T-helper 17 cell (primary cell): ENCODE data around the gene WBP1. TPM values are rescaled to one million over a fixed set of nuclear protein-coding genes. Genes with fewer than 3 reads are reported as not detected.
"Not testable (repeated sequence)": the region's sequence is repeated elsewhere in the genome, so short reads cannot be mapped to it uniquely, and the experiment has no call there.

ENCODE experiments used
- ATAC-seq: fragments of 150-1000 bp; cut with Tn5 transposase; 2 replicates; pipeline ENCODE4 v1.10.0; 2021; ENCODE audit warnings: mild to moderate bottlenecking, moderate library complexity
- DNase-seq, 3 donors: peaks; one replicate each; pipeline versions ENCODE4 v3.0.0 to v3.0.0-alpha.2; 2020 to 2021
- H3K9me3 ChIP-seq: one replicate; pipeline ENCODE4 v1.7.0; 2013; ENCODE audit warnings: low read length, mild to moderate bottlenecking; ENCODE audit not compliant: control insufficient read depth, poor library complexity, severe bottlenecking
- H3K27ac Mint-ChIP-seq: one replicate; pipeline ENCODE4 v1.8.0; 2022; ENCODE audit warnings: mild to moderate bottlenecking, moderate library complexity, mixed read lengths
- H3K27me3 Mint-ChIP-seq: one replicate; pipeline ENCODE4 v1.8.0; 2022; ENCODE audit warnings: mixed read lengths
- H3K36me3 Mint-ChIP-seq: one replicate; pipeline ENCODE4 v1.8.0; 2022; ENCODE audit warnings: low read depth, mixed read lengths
- H3K4me1 Mint-ChIP-seq: one replicate; pipeline ENCODE4 v1.8.0; 2022; ENCODE audit warnings: mild to moderate bottlenecking, mixed read lengths
- H3K4me3 Mint-ChIP-seq: one replicate; pipeline ENCODE4 v1.8.0; 2022; ENCODE audit warnings: mild to moderate bottlenecking, moderate library complexity, mixed read lengths
- total RNA-seq, 4 donors: library from RNA in 2 of 4; stranded (reverse) in 2 of 4; gene quantifications; one replicate each; pipeline ENCODE4 v1.2.3 and lab custom pipeline; 2022 to 2026

WBP1 gene
- total RNA-seq, 2 donors from 2014 or later = 61.7 to 64.2 TPM

DNA sequence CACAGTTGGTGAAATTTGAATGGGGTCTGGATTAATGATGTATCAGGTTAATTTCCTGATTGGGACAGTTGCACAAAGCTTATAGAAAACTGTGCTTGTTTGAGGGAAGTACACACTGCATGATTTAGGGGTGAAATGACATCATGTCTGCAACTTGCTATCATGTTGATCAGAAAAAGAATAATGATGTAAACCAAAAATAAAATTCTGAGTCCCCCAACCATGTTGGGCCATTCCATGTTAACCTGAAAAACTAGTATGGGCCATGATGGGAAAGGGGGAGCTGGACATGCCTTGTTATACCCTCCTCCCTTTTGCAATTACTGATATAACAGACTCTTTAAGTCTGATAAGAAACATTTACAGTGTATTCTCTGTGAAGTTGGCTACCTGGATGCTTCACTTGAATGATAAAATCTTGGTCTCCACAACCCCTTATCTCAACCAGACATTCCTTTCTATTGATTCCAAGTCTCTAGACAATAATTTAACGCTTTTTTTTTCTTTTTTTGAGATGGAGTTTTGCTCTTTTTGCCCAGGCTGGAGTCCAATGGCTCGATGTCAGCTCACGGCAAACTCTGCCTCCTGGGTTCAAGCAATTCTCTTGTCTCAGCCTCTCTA is 7.6 kb upstream of the WBP1 start:
- H3K9me3 ChIP-seq = no peaks in the 10 kb centered on the region
- H3K36me3 Mint-ChIP-seq = peaks cover 5% of the 10 kb centered on the region
- peaks cover 23% of the 10 kb centered on the region for H3K4me1 Mint-ChIP-seq
- no peak for DNase-seq
- no peak overlapping the region for H3K27ac Mint-ChIP-seq
- ATAC-seq = no peak
- H3K27me3 Mint-ChIP-seq = peaks cover 7% of the 10 kb centered on the region
- H3K4me3 Mint-ChIP-seq = no peak overlapping the region

DNA sequence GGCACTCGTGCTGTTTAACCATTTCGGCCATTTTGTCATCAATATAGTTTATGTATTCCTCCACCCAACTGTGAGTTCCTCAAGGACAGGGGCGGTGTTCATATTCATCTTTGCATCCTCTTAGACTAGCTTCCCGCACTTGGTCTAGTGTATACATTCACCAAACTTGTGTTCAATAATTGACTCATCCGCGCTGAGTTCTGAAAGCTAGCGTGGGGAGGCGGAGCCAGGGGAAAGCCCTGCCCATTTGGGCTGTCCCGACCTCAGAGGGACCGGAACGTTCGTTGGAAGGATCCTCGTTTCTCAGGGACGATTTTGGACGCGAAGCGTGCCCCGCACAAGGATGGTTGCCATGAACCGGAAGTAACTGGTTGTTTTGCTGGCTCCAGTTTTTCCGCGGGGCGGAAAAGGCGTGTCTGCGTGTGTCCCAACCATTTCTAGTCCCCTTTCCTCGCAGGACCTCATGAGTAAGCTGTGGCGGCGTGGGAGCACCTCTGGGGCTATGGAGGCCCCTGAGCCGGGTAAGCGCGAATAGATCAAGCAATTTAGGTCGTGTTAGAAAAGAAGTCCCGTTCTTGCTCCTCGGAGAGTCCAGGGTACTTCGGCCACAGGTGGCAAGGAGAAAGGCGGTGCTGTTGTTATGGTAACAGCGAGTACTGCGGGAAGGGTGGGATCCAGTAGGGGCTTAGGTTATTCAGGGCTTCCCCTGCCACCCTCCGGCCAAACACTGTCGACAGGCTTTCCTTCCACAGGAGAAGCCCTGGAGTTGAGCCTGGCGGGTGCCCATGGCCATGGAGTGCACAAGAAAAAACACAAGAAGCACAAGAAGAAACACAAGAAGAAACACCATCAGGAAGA is 3.4 kb upstream of the WBP1 start, which contains the start of gene INO80B:
Gene INO80B, plus strand, starts transcription at position 434 of the 858 bp plus-strand sequence. Its CDS starts 30 bp downstream, at position 464.
- H3K9me3 ChIP-seq = no peaks in the 10 kb centered on the region
- Mint-ChIP-seq H3K4me3 (peak within 1 kb of the TSS; percentile 100), H3K27me3 (no peaks in the 10 kb centered on the region), H3K36me3 (peaks cover 10% of the 10 kb centered on the region), H3K4me1 (peaks cover 58% of the 10 kb centered on the region), H3K27ac (peak within 1 kb of the TSS; percentile 100)
- DNase-seq = peak; percentile 82 to 95 (median 93)
- peak; percentile 43 for ATAC-seq

DNA sequence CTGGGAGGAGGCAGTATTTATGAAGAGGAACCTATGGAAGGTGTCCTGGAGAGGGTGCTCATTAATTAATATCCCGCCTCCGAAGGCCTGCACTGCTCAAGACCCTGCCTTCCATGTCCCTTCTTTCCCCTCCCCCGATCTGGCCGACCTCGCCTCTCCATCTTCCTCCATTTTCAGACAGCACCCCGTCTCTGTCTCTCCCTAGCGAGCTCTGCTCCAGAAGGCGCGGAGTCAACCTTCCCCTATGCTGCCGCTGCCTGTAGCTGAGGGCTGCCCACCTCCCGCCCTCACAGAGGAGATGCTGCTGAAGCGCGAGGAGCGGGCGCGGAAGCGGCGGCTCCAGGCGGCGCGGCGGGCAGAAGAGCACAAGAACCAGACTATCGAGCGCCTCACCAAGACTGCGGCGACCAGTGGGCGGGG is 1.1 kb upstream of the WBP1 start:
- no peaks in the 10 kb centered on the region for H3K27me3 Mint-ChIP-seq

DNA sequence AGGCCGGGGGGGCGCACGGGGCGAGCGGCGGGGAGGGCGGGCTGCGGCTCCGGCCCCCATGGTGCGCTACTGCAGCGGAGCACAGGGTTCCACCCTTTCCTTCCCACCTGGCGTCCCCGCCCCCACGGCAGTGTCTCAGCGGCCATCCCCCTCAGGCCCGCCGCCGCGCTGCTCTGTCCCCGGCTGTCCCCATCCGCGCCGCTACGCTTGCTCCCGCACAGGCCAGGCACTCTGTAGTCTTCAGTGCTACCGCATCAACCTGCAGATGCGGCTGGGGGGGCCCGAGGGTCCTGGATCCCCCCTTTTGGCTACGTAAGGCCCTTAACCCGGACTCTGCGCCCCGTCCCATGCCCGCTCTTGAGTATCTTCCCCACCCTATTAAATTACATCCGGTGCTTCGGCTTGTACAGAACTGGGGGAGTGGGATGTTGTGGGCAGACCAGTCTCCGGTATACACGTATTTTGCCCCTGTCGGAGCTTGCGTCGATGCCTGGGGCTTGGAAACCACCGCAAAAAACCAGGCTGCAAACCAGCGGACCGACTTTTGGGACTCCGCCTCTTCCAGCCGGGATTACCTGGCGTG is 598 bp upstream of the WBP1 start:
- H3K36me3 Mint-ChIP-seq = peaks cover 10% of the 10 kb centered on the region

More for the DNA sequence above, 1.1 kb upstream of the WBP1 start:
- peaks cover 59% of the 10 kb centered on the region for H3K4me1 Mint-ChIP-seq
- H3K4me3 Mint-ChIP-seq = peak overlapping the region; percentile 100
- no peak for ATAC-seq
- peak overlapping the region; percentile 100 for H3K27ac Mint-ChIP-seq
- no peaks in the 10 kb centered on the region for H3K9me3 ChIP-seq
- DNase-seq = no peak
- peaks cover 10% of the 10 kb centered on the region for H3K36me3 Mint-ChIP-seq

DNA sequence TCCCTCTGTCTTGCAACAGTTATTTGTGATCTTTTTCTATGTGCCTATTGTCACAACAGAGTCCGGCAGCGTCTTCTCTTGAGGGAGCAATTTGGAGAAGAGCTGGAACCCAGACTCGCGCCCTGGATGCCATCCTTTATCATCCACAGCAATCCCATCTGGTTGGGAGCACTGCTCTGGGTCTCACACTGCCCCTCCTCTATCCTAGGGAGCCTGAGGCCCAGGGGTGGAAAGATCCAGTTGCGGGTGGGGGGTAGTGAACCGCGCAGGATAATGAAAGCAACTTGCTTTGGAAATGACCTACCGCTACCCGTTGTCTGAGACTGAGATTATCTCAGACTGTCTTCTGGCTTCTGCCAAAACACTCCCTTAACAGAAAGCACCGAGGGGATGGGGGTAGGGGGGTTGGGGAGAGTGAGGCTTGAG is 713 bp downstream of the WBP1 start:
- DNase-seq (no peak), ATAC-seq (no peak)
- peaks cover 58% of the 10 kb centered on the region for H3K4me1 Mint-ChIP-seq
- H3K9me3 ChIP-seq = no peaks in the 10 kb centered on the region
- H3K4me3 Mint-ChIP-seq = peak overlapping the region; percentile 100
- no peaks in the 10 kb centered on the region for H3K27me3 Mint-ChIP-seq
- peaks cover 10% of the 10 kb centered on the region for H3K36me3 Mint-ChIP-seq
- peak overlapping the region; percentile 100 for H3K27ac Mint-ChIP-seq

More for the DNA sequence above, 598 bp upstream of the WBP1 start:
- ATAC-seq (peak; percentile 67), DNase-seq (peak; percentile 70 to 75 (median 72))
- Mint-ChIP-seq H3K4me1 (peaks cover 57% of the 10 kb centered on the region), H3K27ac (peak overlapping the region; percentile 100), H3K4me3 (peak overlapping the region; percentile 100), H3K27me3 (no peaks in the 10 kb centered on the region)
- no peaks in the 10 kb centered on the region for H3K9me3 ChIP-seq

DNA sequence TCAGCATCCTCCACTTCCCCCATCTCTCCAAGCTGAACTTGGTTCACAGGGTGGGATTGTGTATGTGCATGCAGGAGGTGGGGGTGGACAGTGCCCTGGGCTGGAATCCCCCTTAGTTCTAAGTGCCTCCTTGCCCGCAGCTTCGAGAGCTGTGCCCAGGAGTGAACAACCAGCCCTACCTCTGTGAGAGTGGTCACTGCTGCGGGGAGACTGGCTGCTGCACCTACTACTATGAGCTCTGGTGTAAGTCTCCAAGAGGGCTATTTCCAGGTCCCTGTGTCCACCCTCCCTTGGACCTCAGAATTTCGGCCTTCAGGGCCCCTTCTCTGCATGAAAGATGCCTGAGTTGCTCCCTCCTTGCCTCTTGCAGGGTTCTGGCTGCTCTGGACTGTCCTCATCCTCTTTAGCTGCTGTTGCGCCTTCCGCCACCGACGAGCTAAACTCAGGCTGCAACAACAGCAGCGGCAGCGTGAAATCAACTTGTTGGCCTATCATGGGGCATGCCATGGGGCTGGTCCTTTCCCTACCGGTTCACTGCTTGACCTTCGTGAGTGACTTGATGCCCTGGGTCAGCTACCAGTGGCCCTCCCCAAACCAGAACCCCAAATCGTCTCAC is 1.4 kb downstream of the WBP1 start:
- not testable (repeated sequence) for ATAC-seq, H3K27me3 Mint-ChIP-seq
- H3K4me1 Mint-ChIP-seq = peaks cover 57% of the 10 kb centered on the region

DNA sequence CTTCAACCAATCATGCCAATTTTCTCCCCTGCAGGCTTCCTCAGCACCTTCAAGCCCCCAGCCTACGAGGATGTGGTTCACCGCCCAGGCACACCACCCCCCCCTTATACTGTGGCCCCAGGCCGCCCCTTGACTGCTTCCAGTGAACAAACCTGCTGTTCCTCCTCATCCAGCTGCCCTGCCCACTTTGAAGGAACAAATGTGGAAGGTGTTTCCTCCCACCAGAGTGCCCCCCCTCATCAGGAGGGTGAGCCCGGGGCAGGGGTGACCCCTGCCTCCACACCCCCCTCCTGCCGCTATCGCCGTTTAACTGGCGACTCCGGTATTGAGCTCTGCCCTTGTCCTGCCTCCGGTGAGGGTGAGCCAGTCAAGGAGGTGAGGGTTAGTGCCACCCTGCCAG is 1.9 kb downstream of the WBP1 start:
- not testable (repeated sequence) for H3K36me3 Mint-ChIP-seq, H3K9me3 ChIP-seq
- H3K27ac Mint-ChIP-seq = peak overlapping the region; percentile 100

More for the DNA sequence above, 1.4 kb downstream of the WBP1 start:
- H3K27ac Mint-ChIP-seq = peak overlapping the region; percentile 100
- H3K9me3 ChIP-seq, DNase-seq, H3K36me3 Mint-ChIP-seq: not testable (repeated sequence)
- H3K4me3 Mint-ChIP-seq = peak overlapping the region; percentile 100

DNA sequence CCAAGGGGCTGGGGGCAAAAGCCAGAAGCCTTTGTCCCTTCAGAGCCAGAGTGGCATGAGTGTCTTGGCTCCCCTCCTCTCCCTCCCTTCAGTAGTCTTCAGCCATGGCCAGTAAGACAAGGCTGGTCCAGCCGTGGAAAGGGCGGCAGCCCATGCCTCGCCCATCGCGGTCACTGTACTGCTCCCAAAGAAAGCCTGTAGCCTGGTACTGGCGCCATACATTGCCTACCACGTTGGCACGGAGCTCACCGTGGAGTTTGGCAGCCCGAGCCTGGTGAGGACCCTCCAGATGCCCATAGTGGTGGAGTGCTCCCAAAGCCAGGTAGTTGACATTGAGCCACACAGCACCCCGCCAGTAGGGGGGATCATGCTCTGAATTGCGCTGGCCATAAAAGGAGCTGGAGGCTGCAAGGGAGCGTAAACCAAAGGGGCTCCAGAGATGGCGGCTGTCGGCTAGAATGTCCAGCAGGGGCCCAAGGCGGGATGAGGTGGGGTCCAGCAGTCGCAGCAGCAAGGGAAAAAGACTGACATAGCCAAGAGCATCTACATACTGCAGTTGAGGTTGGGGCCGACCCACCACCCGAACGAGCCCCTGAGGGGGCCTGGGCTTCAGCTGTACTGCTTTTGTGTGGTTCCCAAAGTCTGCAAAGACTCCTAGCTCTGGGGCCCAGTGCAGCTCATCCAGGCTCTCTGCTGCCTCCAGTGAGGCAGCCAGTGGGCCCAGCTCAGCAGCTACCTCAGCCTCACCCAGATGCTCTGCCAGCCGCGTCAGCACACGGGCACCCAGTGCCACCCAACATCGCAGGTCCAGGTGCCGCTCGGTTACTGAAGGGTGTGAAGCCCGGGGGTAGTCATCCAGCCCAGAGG is 3.2 kb downstream of the WBP1 start:
- H3K36me3 Mint-ChIP-seq = peaks cover 3% of the 10 kb centered on the region
- no peaks in the 10 kb centered on the region for H3K9me3 ChIP-seq
- peak overlapping the region; percentile 49 for H3K27ac Mint-ChIP-seq
- ATAC-seq (no peak), DNase-seq (no peak)
- peaks cover 47% of the 10 kb centered on the region for H3K4me1 Mint-ChIP-seq
- H3K4me3 Mint-ChIP-seq = no peak overlapping the region
- H3K27me3 Mint-ChIP-seq = no peaks in the 10 kb centered on the region

More for the DNA sequence above, 1.9 kb downstream of the WBP1 start:
- H3K27me3 Mint-ChIP-seq, ATAC-seq, DNase-seq: not testable (repeated sequence)
- Mint-ChIP-seq H3K4me1 (peaks cover 53% of the 10 kb centered on the region), H3K4me3 (peak overlapping the region; percentile 100)

DNA sequence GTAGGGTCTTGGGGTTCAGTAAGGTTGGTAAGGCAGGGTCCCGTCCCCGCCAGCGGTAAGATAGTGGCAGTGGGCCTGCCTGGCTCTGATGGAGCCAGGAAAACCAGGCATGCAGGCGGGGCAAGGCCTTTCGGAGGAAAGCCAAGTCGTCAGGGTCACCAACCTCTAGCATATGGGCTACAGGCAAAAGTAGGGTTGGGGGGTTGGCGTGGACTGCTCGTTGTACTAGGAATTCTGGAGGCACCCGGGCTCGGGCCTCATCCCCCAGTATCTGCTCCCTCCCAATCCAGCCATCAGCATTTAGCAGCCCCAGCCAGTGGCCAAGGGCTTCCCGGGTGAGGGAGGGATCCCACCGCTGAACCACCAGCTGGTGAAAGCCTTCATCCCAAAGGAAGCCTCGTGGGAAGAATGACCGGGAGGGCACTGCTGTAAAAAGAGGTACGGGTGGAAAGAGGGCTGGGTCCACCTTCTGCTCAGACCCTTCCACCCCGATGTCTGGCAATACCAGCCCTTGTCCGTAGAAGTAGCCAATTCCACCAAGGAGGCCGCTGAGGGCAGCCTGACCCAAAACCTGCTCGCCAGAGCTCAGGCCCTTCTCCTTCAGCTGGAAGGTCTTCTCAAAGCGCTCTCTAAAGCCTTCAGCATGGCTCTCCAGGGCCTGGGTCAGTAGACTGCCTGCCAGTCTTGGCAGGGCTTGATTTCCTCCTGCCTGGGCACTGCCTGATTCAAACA is 4.0 kb downstream of the WBP1 start:
- ATAC-seq (no peak), DNase-seq (no peak)
- H3K36me3 Mint-ChIP-seq = no peaks in the 10 kb centered on the region
- no peaks in the 10 kb centered on the region for H3K27me3 Mint-ChIP-seq
- peaks cover 40% of the 10 kb centered on the region for H3K4me1 Mint-ChIP-seq
- H3K27ac Mint-ChIP-seq = peak overlapping the region; percentile 72
- no peaks in the 10 kb centered on the region for H3K9me3 ChIP-seq
- H3K4me3 Mint-ChIP-seq = no peak overlapping the region

DNA sequence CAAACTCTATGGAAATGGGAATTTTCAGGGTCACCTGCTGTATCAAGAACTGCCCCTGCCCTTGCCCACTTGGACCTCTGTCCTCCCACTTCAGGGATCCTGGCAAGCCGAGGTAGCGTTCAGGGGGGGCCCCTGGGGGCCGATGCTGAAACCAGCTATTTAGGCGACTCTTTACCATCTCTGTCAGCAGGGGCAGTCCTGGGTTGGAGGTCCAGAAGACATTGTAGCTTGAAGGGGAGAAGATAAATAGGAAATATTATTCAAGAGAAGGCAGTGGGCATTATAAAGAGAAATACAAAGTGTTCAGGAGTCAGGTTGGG is 4.5 kb downstream of the WBP1 start:
- Mint-ChIP-seq H3K27ac (peak overlapping the region; percentile 72), H3K27me3 (no peaks in the 10 kb centered on the region), H3K4me3 (no peak overlapping the region), H3K36me3 (no peaks in the 10 kb centered on the region), H3K4me1 (peaks cover 36% of the 10 kb centered on the region)
- ATAC-seq (no peak), DNase-seq (no peak)
- H3K9me3 ChIP-seq = no peaks in the 10 kb centered on the region

DNA sequence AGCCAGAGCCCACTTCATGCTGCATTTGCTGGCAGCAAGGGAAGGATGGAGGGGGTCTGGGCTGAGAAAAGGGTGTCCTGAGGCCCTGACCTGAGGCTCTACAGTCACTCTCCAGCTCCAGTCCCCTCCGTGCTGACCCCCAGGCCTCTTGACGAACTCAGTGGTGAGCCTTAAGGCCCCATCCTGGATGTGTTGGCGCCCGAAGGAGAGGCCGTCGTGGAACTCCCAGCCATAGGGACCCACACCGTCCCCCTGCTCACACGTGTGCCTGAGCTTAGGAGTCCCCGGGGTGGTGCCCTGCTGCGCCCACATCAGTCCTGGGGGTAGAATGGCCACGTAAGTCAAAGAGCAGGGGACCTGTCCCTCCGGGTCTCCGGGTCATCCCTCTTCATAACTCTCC is 6.2 kb downstream of the WBP1 start:
- H3K27ac Mint-ChIP-seq = peak overlapping the region; percentile 99
- peak overlapping the region; percentile 97 for H3K4me3 Mint-ChIP-seq
- H3K36me3 Mint-ChIP-seq = no peaks in the 10 kb centered on the region
- DNase-seq (no peak), ATAC-seq (no peak)
- no peaks in the 10 kb centered on the region for H3K27me3 Mint-ChIP-seq
- H3K9me3 ChIP-seq = no peaks in the 10 kb centered on the region
- peaks cover 24% of the 10 kb centered on the region for H3K4me1 Mint-ChIP-seq

DNA sequence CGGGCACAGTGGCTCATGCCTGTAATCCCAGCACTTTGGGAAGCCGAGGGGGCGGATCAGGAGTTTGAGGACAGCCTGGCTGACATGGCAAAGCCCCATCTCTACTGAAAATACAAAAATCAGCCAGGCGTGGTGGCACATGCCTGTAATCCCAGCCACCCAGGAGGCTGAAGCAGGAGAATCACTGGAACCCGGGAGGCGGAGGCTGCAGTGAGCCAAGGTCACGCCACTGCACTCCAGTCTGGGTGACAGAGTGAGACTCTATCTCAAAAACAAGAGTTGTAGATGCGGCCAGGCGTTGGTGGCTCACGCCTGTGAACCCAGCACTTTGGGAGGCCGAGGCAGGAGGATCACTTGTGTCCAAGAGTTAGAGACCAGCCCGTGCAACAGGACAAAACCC is 12.5 kb downstream of the WBP1 start:
- not testable (repeated sequence) for ATAC-seq, H3K27me3 Mint-ChIP-seq, H3K36me3 Mint-ChIP-seq, H3K9me3 ChIP-seq, DNase-seq
- peaks cover 20% of the 10 kb centered on the region for H3K4me1 Mint-ChIP-seq
- H3K27ac Mint-ChIP-seq = peak overlapping the region; percentile 89
- H3K4me3 Mint-ChIP-seq = peak overlapping the region; percentile 76
